Upper lobe of left lung (tissue), 4 donors: ENCODE results near the gene GOT2.

Experiments
- CTCF ChIP-seq, 6 experiments: fragments of 450-650 bp in 4 of 6; fragments of 200-600 bp in 2 of 6; sonication (generic) in 2 of 6; IDR thresholded peaks; one replicate each; pipeline ENCODE4 v1.5.1; 2016 to 2019; ENCODE audit warnings: antibody characterized with exemption in 6 of 6
- EP300 ChIP-seq, 4 donors: sonication (generic); formaldehyde crosslinking; IDR thresholded peaks; one replicate each; pipeline ENCODE4 v1.5.1; 2017; ENCODE audit warnings: antibody characterized with exemption in 4 of 4, control low read depth in 2 of 4

GRCh38 chr16:58741166-58741565 is 7.0 kb upstream of the GOT2 start:
- TF ChIP-seq CTCF (IDR thresholded peaks at IDR 0.05) (no peak), EP300 (IDR thresholded peaks at IDR 0.05) (no peak)
